GM18867 (cell line): ENCODE results near the gene ZNF140.

Experiments used
- ATAC-seq: cut with Tn5 transposase; IDR thresholded peaks from one replicate; pipeline ENCODE4 v1.9.1; 2021; ENCODE audit warnings: mild to moderate bottlenecking, moderate library complexity; ENCODE audit not compliant: unreplicated experiment

The ZNF140 gene

DNA sequence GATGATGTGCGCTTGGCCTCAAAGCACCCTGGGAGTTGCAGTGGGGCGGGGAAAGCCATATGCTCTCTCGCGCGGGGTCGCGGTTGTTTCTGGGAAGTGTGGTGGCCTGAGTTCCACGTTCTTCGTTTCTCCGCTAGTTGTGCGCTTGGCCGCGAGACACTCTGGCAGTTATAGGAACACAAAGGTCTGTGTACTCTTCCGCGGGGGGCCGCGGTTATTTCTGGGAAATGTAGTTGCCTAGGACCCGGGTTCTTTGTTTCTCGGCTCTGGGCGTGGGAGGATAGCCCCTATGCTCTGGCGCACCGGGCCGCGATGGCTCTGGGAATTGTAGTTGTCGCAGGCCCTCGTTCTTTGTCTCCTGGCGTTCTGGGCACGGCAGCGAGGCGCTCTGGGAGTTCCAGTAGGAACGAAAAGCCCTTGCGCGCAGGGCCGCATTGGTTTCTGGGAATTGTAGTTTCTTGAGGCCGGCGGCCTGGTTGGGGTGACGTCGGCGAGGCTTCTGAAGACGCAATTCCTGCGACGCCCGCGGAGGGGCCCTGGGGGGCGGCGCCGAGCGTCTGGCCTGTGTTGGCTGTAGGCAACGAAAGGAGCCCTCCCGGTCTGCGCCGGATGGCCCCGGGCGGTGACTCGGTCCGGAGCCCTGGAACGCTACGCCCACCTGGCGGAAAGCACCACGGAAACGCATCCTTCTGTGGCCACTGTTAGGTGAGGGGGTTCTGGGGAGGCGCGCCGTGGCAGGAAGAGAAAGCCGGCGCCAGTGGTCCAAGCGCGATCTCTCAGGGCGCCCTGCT, at the start of gene ZNF140:
Gene ZNF140, plus strand, starts transcription at position 556 of the 791 bp plus-strand sequence. CDS start 398 bp downstream, outside the sequence.
- ATAC-seq = peak; percentile 78

GRCh38 chr12:133037207-133038005, 43.3 kb upstream of the ZNF140 start, which contains the start of gene ZNF84:
ZNF84 (plus strand) TSS chr12:133037509; CDS start chr12:133041468, 3,959 bp downstream.
- ATAC-seq = peak; percentile 98

DNA sequence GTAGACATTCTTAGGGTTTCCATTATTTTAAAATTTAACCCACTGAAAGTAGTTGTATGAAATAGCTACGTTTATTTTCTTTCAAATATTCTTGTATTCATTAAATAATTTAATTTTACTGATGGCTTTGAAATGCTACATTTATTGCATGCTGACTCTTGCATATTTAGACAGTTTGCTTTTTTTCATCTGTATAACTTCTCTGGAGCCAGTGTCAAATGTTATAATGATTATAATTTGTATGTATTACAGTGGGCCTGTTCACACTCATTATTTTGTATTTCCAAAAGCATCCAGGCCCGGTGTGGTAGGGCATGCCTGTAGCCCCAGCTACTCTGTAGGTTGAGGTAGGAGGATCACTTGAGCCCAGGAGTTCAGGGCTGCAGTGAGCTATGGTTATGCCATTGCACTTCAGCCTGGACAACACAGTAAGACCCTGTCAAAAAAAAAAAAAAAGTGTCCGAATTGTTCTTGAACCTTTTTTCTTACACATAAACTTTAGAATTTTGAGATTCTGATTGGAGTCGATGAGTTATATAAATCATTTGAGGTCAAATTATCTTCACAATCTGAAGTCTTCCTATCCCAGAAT, 42.5 kb upstream of the ZNF140 start:
- no peak for ATAC-seq

GRCh38 chr12:133046698-133047097, 34.0 kb upstream of the ZNF140 start:
- no peak for ATAC-seq

DNA sequence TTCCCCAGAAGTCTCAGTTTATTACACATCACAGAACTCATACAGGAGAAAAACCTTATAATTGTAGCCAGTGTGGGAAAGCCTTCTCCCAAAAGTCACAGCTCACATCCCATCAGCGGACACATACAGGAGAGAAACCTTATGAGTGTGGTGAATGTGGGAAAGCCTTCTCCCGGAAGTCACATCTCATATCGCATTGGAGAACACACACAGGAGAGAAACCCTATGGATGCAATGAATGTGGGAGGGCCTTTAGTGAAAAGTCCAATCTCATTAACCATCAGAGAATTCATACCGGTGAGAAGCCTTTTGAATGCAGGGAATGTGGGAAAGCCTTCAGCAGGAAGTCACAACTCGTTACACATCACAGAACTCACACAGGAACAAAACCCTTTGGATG, 23.3 kb upstream of the ZNF140 start:
- no peak for ATAC-seq

- no peak for ATAC-seq
Measured at GRCh38 chr12:133058203-133059113, 22.3 kb upstream of the ZNF140 start.

DNA sequence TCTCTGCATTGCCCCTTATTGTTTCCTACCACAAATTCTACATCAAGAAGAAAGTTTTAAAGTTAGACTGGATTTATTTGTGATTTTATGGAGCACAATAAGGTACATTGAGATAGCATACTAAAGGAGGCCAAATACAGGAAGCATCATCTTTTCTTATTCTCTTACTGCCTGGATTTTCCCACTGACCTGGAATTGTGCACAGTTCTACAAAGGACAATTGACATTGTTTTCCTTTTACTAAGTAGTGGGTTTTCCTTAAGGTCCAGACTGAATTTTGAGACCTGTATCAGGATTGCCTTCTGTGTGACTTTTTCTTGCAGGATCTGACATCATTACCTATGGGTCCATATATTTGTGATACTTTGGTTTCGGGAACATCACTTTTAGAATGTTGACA, 18.8 kb upstream of the ZNF140 start:
- ATAC-seq = no peak

DNA sequence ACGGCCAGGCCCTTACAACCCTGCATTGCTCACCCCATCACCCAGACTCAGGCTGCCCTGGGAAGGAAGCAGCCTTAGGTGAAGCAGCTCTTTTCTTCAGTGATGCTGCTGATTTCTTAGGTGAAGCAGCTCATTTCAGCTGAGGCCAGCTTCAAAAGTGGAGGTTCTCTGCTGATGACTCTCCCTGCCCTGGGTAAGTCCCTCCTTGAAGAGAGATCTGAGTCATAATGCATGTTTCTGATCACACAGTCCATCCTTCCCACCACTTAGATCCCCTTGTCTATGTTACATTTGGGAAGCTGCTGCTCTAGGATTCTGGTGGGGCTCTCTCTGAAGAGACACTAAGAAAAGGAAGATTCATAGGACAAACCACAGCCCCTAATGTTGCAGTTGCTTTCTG, 17.2 kb upstream of the ZNF140 start:
- no peak for ATAC-seq

DNA sequence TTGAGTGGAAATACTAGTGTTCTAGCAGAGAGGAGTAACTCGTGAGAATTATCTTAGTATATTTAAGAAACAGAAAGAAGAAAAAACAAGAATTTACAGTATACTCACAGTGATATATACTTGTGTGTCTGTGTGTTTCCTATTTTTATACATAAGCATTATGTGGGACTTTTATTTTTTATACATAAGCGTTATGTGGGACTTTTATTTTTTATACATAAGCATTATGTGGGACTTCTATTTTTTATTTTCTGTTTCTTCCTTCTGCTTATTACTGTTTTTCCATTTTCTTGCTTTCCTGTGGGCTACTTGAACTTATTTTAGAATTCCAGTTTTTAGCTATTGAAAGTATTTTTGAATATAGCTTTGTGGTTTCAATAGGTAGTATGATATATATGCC, 6.9 kb upstream of the ZNF140 start:
- ATAC-seq = no peak

- ATAC-seq = peak; percentile 77
Measured at GRCh38 chr12:133080026-133080367, 726 bp upstream of the ZNF140 start.

- no peak for ATAC-seq
Measured at GRCh38 chr12:133081159-133081780, 547 bp downstream of the ZNF140 start.

DNA sequence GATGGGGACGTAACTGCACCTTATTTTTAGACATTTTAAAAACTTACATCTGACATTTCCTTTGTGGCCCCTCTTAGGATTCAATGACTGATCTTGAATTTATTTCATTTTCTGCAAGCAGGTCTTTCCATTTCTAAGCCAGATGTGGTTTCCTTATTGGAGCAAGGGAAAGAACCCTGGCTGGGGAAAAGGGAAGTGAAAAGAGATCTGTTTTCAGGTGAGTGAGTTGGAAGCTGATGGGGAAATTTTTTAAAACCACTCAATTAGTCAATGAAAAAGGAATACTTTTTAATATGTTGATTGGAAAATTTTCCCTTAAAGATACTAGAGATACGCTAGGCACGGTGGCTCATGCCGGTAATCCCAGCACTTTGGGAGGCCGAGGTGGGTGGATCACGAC, 2.6 kb downstream of the ZNF140 start:
- ATAC-seq = no peak

- no peak for ATAC-seq
Measured at GRCh38 chr12:133105620-133106019, 24.9 kb downstream of the ZNF140 start.

DNA sequence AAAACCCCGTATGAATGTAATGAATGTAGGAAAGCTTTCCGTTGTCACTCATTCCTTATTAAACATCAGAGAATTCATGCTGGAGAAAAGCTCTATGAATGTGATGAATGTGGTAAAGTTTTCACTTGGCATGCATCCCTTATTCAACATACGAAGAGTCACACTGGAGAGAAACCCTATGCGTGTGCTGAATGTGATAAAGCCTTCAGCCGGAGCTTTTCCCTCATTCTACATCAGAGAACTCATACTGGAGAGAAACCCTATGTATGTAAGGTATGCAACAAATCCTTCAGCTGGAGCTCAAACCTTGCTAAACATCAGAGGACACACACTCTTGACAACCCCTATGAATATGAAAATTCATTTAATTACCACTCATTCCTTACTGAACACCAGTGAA, 25.5 kb downstream of the ZNF140 start:
- no peak for ATAC-seq

- ATAC-seq = no peak
Measured at GRCh38 chr12:133107121-133107520, 26.4 kb downstream of the ZNF140 start.

GRCh38 chr12:133108150-133108549, 27.4 kb downstream of the ZNF140 start:
- ATAC-seq = no peak

DNA sequence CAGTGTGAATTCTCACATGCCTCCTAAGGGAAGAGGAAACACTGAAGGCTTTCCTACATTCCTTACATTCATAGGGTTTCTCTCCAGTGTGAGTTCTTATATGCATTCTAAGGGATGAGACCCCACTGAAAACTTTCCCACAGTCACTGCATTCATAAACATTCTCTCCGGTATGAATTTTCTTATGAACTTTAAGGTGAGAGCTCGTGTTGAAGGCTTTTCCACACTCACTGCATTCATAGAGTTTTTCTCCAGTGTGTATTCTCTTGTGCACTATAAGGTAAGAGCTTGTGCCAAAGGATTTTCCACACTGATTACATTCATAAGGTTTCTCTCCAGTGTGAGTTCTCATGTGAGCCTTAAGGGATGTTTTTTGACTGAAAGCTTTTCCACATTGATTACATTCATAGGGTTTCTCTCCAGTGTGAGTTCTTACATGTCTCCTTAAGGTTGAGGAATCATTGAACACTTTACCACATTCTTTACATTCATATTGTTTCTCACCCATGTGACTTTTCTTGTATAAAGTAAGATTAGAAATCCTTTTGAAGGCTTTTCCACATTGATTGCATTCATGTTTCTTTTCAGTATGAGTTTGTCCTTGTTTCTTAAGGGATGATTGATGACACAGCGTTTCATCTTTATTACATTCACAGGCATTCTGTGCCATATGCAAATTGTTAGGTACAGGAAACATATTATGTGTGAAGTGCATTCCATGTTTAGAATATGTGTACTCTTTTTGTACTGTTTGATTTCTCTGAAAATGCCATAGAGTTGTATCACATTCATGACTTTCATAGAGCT, 39.9 kb downstream of the ZNF140 start:
- no peak for ATAC-seq

- no peak for ATAC-seq
Measured at GRCh38 chr12:133124674-133125073, 44.0 kb downstream of the ZNF140 start.

- no peak for ATAC-seq
Measured at GRCh38 chr12:133129368-133130037, 48.8 kb downstream of the ZNF140 start.
